Pons (tissue), 1 donor: ENCODE measurements around the gene PAX3.
"Not testable (repeated sequence)": the region's sequence is repeated elsewhere in the genome, so short reads cannot be mapped to it uniquely, and the experiment has no call there.

Source experiments
- DNase-seq: peaks from one replicate; pipeline ENCODE4 v3.0.0-alpha.2; 2016; ENCODE audit warnings: low spot score

Gene PAX3

GRCh38 chr2:222214885-222215284 lies 83.9 kb downstream of the PAX3 start:
- no peak for DNase-seq

GRCh38 chr2:222213049-222213448 lies 85.7 kb downstream of the PAX3 start:
- no peak for DNase-seq

GRCh38 chr2:222212571-222212970 lies 86.2 kb downstream of the PAX3 start:
- DNase-seq: no peak

- DNase-seq: no peak
These were observed 90.6 kb downstream of the PAX3 start for GRCh38 chr2:222208010-222208690.

- no peak for DNase-seq
These were observed 93.7 kb downstream of the PAX3 start for GRCh38 chr2:222205136-222205535.

- DNase-seq: no peak
These were observed 95.8 kb downstream of the PAX3 start for GRCh38 chr2:222203041-222203440.

- DNase-seq: no peak
These were observed 102.6 kb downstream of the PAX3 start for GRCh38 chr2:222196159-222196558.

- no peak for DNase-seq
These were observed 104.1 kb downstream of the PAX3 start for GRCh38 chr2:222194669-222195068.

- no peak for DNase-seq
These were observed 105.3 kb downstream of the PAX3 start for GRCh38 chr2:222193328-222193983.

GRCh38 chr2:222180619-222181018 lies 118.2 kb downstream of the PAX3 start:
- no peak for DNase-seq

GRCh38 chr2:222179592-222179991 lies 119.2 kb downstream of the PAX3 start:
- DNase-seq: no peak

- DNase-seq: no peak
These were observed 120.3 kb downstream of the PAX3 start for GRCh38 chr2:222178450-222178849.

- DNase-seq: no peak
These were observed 121.9 kb downstream of the PAX3 start for GRCh38 chr2:222176890-222177289.

GRCh38 chr2:222174450-222174849 lies 124.3 kb downstream of the PAX3 start:
- DNase-seq: no peak

- no peak for DNase-seq
These were observed 129.5 kb downstream of the PAX3 start for GRCh38 chr2:222169346-222169745.

GRCh38 chr2:222167762-222168161 lies 131.0 kb downstream of the PAX3 start:
- no peak for DNase-seq

- DNase-seq: no peak
These were observed 137.9 kb downstream of the PAX3 start for GRCh38 chr2:222160944-222161343.

GRCh38 chr2:222160125-222160524 lies 138.7 kb downstream of the PAX3 start:
- no peak for DNase-seq

- no peak for DNase-seq
These were observed 139.6 kb downstream of the PAX3 start for GRCh38 chr2:222159221-222159620.

GRCh38 chr2:222155003-222155664 lies 143.7 kb downstream of the PAX3 start:
- DNase-seq: not testable (repeated sequence)
